Heart right ventricle (tissue), 16 donors: ENCODE measurements around the gene TMEM109. TPM values are rescaled to one million over a fixed set of nuclear protein-coding genes. Genes with fewer than 3 reads are reported as not detected.

Experiments
- ATAC-seq, 8 donors: fragments of 200-7000 bp; cut with Tn5 transposase; one replicate each; pipeline ENCODE4 v1.9.1; 2020; ENCODE audit warnings: mild to moderate bottlenecking in 8 of 8, moderate library complexity in 8 of 8, moderate number of reproducible peaks in 1 of 8
- DNase-seq, 2 donors: peaks; one replicate each; pipeline ENCODE4 v3.0.0-alpha.2; 2020
- H3K27ac ChIP-seq, 10 donors: fragments of 200-600 bp; sonication (generic) in 2 of 10; one replicate each; pipeline versions ENCODE4 v1.5.0 to v1.8.0; 2020 to 2022; ENCODE audit warnings: mild to moderate bottlenecking in 3 of 10
- H3K27me3 ChIP-seq, 7 donors: fragments of 200-600 bp; one replicate each; pipeline ENCODE4 v1.8.0; 2021 to 2022; ENCODE audit warnings: mild to moderate bottlenecking in 2 of 7
- H3K36me3 ChIP-seq, 9 donors: fragments of 200-600 bp; sonication (generic) in 1 of 9; one replicate each; pipeline versions ENCODE4 v1.5.0 to v1.8.0; 2020 to 2022; ENCODE audit warnings: mild to moderate bottlenecking in 2 of 9
- H3K4me1 ChIP-seq, 9 donors: fragments of 200-600 bp; sonication (generic) in 1 of 9; one replicate each; pipeline versions ENCODE4 v1.5.0 to v1.8.0; 2020 to 2022; ENCODE audit warnings: mild to moderate bottlenecking in 4 of 9
- H3K4me3 ChIP-seq, 10 donors: fragments of 200-600 bp; sonication (generic) in 2 of 10; one replicate each; pipeline versions ENCODE4 v1.5.0 to v1.8.0; 2020 to 2022; ENCODE audit warnings: mild to moderate bottlenecking in 7 of 10, moderate library complexity in 2 of 10
- H3K9me3 ChIP-seq, 11 donors: fragments of 200-600 bp in 10 of 11; sonication (generic) in 2 of 11; one replicate each; pipeline versions ENCODE4 v1.5.0 to v1.8.0; 2013 to 2022; ENCODE audit warnings: mild to moderate bottlenecking in 2 of 11, control low read depth in 1 of 11, moderate library complexity in 1 of 11
- CTCF ChIP-seq, 9 donors: fragments of 200-600 bp; sonication (generic) in 2 of 9; IDR thresholded peaks; one replicate each; pipeline versions ENCODE4 v1.5.0 to v1.8.0; 2021 to 2022; ENCODE audit warnings: antibody characterized with exemption in 9 of 9, mild to moderate bottlenecking in 5 of 9, moderate library complexity in 1 of 9
- WGBS, 2 donors: extraction: QIAGEN DNeasy Blood & Tissue Kit; methylation state at CpG; one replicate each; pipeline ENCODE4 v1.1.7; 2013; ENCODE audit warnings: inconsistent platforms in 1 of 2; 5-methylcytosine and 5-hydroxymethylcytosine counted together
- intact Hi-C, 10 donors: fragments of 100-400 bp; cut with DNase I; formaldehyde crosslinking; loops; one replicate each; pipeline versions ENCODE4 v1.11.1 to v1.14.2; 2022
- polyA plus RNA-seq, 2 donors: library from polyadenylated mRNA; stranded (reverse); fragments of 200-250 nt; gene quantifications; one replicate each; pipeline ENCODE4 v1.2.3, GENCODE V29; 2013
- total RNA-seq, 10 donors: library from RNA; stranded (reverse); fragmentation: NEBNext Ultra II Directional in 3 of 10; extraction: Animal tissue kit (Norgen Biotek cat#: 25700) in 3 of 10; gene quantifications; one replicate each; pipeline versions ENCODE4 v1.2.1 to v1.2.4, GENCODE V29; 2021 to 2023
- donor health status: Arrhythmogenic right ventricular cardiomyopathy.
- donor health status: ischemic (EF 13 %, LVEDD 7.1; RV severe dilation, severe dysfunction).
- donor health status: healthy with polysubstance abuse.
- donor health status: DM: no; HTN: yes; CAD: no.
- donor health status: DM: no; HTN: no; CAD: no.
- donor health status: ischemic (EF 25% LVEDD 6.9; RV normal size, moderate dysfunction).
- donor health status: ischemic (EF 25% LVEDD 5.7; RV mildly dilated, moderate dysfunction).
- donor health status: healthy.
- donor health status: DM: yes; HTN: yes; CAD: no.
- donor health status: Ischemic cardiomyopathy.
- donor health status: ischemic (EF 35%, LVEDD 5.7; RV mildly dilated, moderate dysfunction).
- donor health status: nonischemic (EF 11% LVEDD 7.7; RV severe dilation, severe dysfunction).
- donor health status: DM: yes; HTN: yes; CAD: no.
- donor health status: PGD.
- donor health status: ischemic (EF 29% LVEDD 5.4; RV normal size, mild dysfunction).
- donor health status: nonischemic (EF 23%, LVEDD 6.1; RV moderate dilation, normal function).

TMEM109 gene
- total and polyA plus RNA-seq, 12 donors, result 53.3 to 121 (median 92.7) TPM

- TF ChIP-seq CTCF (IDR thresholded peaks at IDR 0.05), result no peak
- ATAC-seq (no peak), DNase-seq (no peak)
- Histone ChIP-seq H3K27ac (no peak overlapping the region), H3K9me3 (no peaks in the 10 kb centered on the region), H3K4me3 (no peak overlapping the region), H3K27me3 (peaks cover 0 to 30% (median 12%) of the 10 kb centered on the region in 7 donors), H3K4me1 (peaks cover 10 to 69% (median 56%) of the 10 kb centered on the region in 9 donors), H3K36me3 (peaks cover 0 to 48% (median 32%) of the 10 kb centered on the region in 9 donors)
- intact Hi-C loops, result no loop called here
- 93 to 95% methylated on average over 11 of the region's 11 CpGs for WGBS, 2 donors
Measured at GRCh38 chr11:60921259-60921658, 7.3 kb downstream of the TMEM109 start.

- H3K4me3 ChIP-seq, result no peak overlapping the region
- ATAC-seq, result no peak
- peaks cover 7 to 63% (median 50%) of the 10 kb centered on the region in 9 donors for H3K4me1 ChIP-seq
- peaks cover 0 to 36% (median 12%) of the 10 kb centered on the region in 7 donors for H3K27me3 ChIP-seq
- WGBS, 2 donors, result 83 to 87% methylated on average over 23 of the region's 23 CpGs
- no peak overlapping the region for H3K27ac ChIP-seq
- H3K36me3 ChIP-seq, result peaks cover 0 to 48% (median 32%) of the 10 kb centered on the region in 9 donors
- DNase-seq, result no peak
- TF ChIP-seq CTCF (IDR thresholded peaks at IDR 0.05), result no peak
- intact Hi-C loops, result no loop called here
- H3K9me3 ChIP-seq, result no peaks in the 10 kb centered on the region
Measured at GRCh38 chr11:60921777-60922335, 7.9 kb downstream of the TMEM109 start.

GRCh38 chr11:60922906-60923305 is 8.9 kb downstream of the TMEM109 start:
- ATAC-seq (no peak), DNase-seq (no peak)
- TF ChIP-seq CTCF (IDR thresholded peaks at IDR 0.05), result no peak
- Histone ChIP-seq H3K4me1 (peaks cover 7 to 53% (median 43%) of the 10 kb centered on the region in 9 donors), H3K9me3 (no peaks in the 10 kb centered on the region), H3K27me3 (peaks cover 0 to 46% (median 12%) of the 10 kb centered on the region in 7 donors), H3K4me3 (no peak overlapping the region), H3K36me3 (peaks cover 0 to 46% (median 32%) of the 10 kb centered on the region in 9 donors), H3K27ac (no peak overlapping the region)
- intact Hi-C loops, result no loop called here
- 92 to 94% methylated on average over 6 of the region's 6 CpGs for WGBS, 2 donors

- no peak for TF ChIP-seq CTCF (IDR thresholded peaks at IDR 0.05)
- DNase-seq (no peak), ATAC-seq (no peak)
- intact Hi-C loops, result no loop called here
- Histone ChIP-seq H3K27ac (no peak overlapping the region), H3K36me3 (peaks cover 0 to 44% (median 32%) of the 10 kb centered on the region in 9 donors), H3K9me3 (no peaks in the 10 kb centered on the region), H3K4me1 (peaks cover 7 to 48% (median 40%) of the 10 kb centered on the region in 9 donors), H3K27me3 (peaks cover 0 to 46% (median 12%) of the 10 kb centered on the region in 7 donors), H3K4me3 (no peak overlapping the region)
- WGBS, 2 donors, result 73 to 79% methylated on average over 5 of the region's 5 CpGs
Measured at GRCh38 chr11:60923326-60923725, 9.4 kb downstream of the TMEM109 start.
